ENCODE results near the gene CMA1.

Gene CMA1

DNA sequence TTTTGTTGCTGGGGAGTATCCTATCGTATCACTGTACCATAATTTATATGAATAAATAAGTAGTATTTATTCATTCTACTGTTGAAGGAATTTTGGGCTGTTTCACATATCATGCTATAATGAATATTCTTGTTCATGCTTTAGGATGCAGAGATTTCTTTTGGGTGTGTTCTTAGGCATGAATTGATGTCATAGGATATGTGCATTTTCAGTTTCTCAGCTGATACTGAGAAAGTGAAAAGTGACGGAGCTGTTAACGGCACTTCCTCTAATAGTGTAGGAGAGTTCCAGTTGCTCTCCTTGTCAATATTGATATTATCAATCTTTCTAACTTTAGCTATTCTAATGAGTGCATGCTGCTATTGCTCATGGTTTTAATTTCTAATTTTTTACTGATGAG, 42.3 kb downstream of the CMA1 start:
- DNase-seq (ENCODE audit: low spot score), result no peak

DNA sequence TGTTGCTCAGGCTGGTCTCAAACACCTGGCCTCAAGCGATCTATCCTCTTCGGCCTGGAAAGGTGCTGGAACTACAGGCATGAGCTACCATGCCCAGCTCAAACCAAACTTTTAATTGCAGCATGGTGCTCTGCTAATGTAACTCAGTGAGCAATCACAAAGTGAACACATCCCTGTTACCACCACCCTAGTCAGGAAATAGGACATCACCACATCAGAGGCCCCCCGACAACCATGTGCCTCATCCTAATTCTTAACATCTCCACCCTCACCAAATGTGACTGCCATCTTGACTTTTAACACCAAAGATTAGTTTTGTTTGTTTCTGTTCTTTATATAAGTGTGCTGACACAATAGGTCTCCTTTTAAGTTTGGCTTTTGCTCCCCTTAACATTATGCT, 42.7 kb downstream of the CMA1 start:
- DNase-seq (ENCODE audit: low spot score), result no peak

DNA sequence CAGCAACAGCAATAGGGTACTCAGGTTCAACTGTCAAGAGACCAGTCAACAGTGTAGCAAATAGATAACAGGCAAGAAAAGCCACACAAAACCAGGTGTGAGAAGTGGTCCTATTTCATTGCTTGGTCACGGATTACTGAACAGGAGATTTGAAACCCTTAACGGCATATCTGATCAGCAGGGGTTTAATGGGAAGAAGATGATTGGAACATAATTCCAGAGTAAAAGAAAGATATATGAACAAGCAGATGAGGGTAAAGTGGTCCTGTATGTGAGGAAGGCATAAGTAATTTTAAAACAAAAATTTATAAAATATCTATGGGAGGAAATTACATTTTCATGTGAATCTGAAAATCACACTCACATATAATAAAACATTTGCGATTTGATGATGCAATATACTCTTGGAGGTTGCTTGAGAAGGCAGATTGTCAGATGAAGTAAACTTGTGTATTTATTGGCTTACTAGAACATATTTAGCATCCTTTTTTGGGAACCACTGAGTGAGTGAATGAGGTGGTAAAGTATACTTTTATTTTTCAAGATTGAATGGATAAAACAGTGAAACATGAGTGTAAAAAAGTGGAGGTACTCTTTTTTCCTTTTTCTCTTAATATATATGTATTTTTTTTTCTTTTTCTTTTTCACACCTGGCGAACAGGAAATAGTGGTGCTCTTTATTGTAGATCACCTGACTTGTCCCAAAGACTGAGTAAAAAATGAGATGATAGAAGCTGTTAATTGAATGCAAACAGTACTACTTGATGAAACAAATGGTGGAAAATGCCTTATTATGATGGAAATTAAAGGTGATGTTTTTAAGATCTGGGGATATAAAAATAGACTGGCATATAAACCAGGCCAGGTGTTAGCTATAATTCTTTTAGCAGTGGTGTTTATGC, 43.9 kb downstream of the CMA1 start:
- no peak for DNase-seq (ENCODE audit: low spot score)

DNA sequence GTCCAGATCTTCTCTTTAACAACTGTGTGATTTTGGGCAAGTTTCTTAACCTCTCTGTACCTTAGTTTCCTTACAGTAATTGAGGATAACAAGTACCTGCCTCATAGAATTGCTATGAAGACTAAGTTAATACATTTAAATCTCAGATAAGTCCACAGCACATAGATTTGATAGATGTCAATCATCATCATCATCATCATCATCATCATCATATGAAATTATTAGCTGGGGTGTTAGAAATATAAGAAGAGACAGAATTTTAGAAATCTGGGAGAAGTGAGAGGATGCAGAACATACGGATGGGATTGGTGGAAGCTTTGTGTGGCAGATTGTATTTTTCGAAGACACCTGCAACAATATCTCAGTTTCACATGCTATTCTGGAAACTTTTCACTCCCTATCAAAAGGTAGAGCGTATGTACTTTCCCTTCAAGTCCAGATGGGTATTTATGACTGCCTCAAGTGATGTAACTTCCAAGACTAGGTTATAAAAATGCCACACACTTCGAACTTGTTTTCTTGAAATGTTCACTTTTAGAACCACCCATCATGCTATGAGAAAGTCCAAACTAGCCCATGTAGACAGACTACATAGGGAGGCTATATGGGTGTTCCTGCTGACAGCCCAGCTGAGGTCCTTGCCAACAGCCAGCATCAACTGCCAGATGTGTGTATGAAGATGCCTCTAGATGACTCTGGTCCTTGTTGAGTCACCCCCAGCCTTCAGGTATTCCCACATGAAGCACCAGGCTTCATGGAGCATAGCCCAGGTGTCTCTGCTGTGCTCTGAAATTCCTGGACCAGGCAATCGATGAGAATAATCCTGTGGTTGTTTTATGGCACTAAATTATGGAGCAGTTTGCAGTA, 44.8 kb downstream of the CMA1 start:
- no peak for DNase-seq (ENCODE audit: low spot score)

DNA sequence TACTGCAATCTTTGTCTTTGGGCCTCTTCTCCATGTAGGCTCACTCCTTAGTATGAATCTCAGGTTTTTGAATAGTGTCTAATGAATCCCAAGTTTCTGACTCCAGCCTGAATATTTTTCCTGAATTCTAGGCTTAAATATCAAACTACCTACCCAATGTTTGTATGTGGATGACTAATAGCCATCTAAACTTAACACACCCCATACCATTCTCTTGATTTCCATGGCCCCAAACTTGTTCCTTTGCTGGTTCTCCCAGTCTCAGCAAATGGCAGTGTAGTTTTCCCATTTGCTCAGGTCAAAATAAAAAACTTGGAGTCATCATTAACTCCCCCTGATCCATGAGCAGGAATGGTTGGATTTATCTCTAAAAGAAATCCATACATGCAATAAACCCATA, 46.7 kb downstream of the CMA1 start:
- no peak for DNase-seq (ENCODE audit: low spot score)

DNA sequence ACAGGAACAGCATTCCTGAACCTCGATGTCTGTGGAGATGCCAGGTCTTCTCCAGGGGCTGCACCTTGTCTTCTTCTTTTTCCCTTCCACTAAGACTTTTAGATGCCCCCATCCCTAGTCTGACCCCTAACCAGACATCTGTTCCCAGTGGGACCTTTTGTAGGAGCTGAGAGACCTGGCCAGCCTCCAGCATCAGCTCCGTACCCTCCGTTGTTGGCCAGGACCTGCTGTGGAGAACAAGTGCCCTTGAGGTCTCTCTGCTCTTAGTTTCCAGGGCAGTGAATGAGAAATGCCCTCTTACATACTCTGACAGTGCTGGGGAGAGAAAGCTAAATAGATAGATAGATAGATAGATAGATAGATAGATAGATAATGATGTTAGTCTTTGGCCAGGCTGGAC, 48.7 kb downstream of the CMA1 start:
- no peak for DNase-seq (ENCODE audit: low spot score)

DNA sequence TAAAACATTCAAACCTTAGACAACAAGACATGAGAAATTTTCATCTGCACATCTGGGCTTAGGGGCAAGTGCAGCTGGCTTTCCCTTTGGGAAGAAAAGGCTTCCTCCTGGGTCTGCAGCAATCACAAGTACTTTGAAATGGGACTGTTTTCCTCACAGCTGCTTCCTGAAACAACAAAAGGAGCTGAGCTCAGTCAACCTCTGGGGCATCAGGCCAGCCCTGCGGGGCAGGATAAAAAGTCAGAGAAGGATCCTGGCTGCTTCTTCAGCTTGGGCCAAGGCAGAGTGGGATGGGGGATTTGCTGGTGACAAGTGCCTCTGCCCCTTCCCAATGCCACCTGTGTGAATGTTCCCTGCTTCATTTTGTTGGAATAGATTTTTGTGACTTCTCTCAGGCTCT, 49.3 kb downstream of the CMA1 start:
- no peak for DNase-seq (ENCODE audit: low spot score)

DNA sequence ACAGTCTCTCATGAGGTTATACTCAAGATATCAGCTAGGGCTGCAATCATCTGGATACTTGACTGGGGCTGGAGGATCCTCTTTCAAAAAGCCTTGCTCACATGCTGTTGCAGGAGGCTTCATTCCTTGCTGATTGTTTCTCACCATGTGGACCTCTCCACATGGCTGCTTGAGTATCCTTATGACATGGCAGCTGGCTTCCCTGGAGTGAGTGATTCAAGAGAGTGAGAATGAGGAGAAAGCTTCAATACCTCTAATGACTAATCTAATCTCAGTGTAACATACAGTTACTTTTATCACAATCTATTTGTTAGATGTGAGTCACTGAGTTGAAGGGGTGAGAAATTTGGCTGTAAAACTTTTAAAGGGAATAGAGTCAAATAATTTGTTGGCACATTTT, 51.1 kb downstream of the CMA1 start:
- DNase-seq (ENCODE audit: low spot score), result no peak

Data from AG08396 (cell line).